HepG2 (cell line): ENCODE results near the gene SF3B6. TPM values are rescaled to one million over a fixed set of nuclear protein-coding genes. Genes with fewer than 3 reads are reported as not detected.
"Not testable (repeated sequence)": the region's sequence is repeated elsewhere in the genome, so short reads cannot be mapped to it uniquely, and the experiment has no call there.

Experiments
- ATAC-seq: fragments of 200-7000 bp; cut with Tn5 transposase; 3 replicates; pipeline ENCODE4 v1.9.1; 2020; ENCODE audit warnings: mild to moderate bottlenecking, moderate library complexity
- BruUV-seq: library from RNA; stranded (reverse); fragments of 400-500 nt; replicated peaks from 2 replicates; lab custom pipeline; 2021; lab: Mats Ljungman, UMichigan
- CTCF ChIA-PET: fragments of 300-600 bp; formaldehyde crosslinking; extraction: SDS; loops from one replicate; lab custom pipeline; 2021; ENCODE audit warnings: low total read pairs, inconsistent platforms, low intra/inter-chr PET ratio; lab: Yijun Ruan, JAX
- POLR2A ChIA-PET: fragments of 350-600 bp; sonication (Branson Sonifier 250); formaldehyde crosslinking; loops from one replicate; lab custom pipeline; 2020; ENCODE audit warnings: antibody characterized with exemption, inconsistent platforms; lab: Yijun Ruan, JAX
- DNase-seq: peaks from one replicate; pipeline ENCODE4 v3.0.0-alpha.2; 2015; ENCODE audit warnings: low spot score
- FAIRE-seq: peaks from 3 replicates; lab custom pipeline; 2011; peaks lifted over from hg19 to GRCh38; lab: Jason Lieb, UNC
- H2AFZ ChIP-seq: one replicate; pipeline ENCODE4 v1.6.1; 2011; ENCODE audit warnings: low read length, inconsistent platforms
- H3K27ac ChIP-seq: fragments of 300-600 bp; 3 replicates; pipeline ENCODE4 v1.8.0; 2011; ENCODE audit warnings: mixed run types, mild to moderate bottlenecking, mixed read lengths, low read length, inconsistent platforms; ENCODE audit not compliant: insufficient read depth; ENCODE audit errors: extremely low read length
- H3K27me3 ChIP-seq, 2 experiments: fragments of 200-600 bp in 1 of 2; 2 replicates in 1 of 2; 3 replicates in 1 of 2; pipeline versions ENCODE4 v1.6.0 to v1.8.0; 2011; ENCODE audit warnings: low read length in 2 of 2, mild to moderate bottlenecking in 2 of 2, moderate library complexity in 2 of 2, inconsistent platforms in 1 of 2; ENCODE audit not compliant: insufficient read depth in 2 of 2, control insufficient read depth in 1 of 2
- H3K36me3 ChIP-seq, 2 experiments: fragments of 200-600 bp in 1 of 2; replicated peaks in 1 of 2; 2 replicates in 1 of 2; 3 replicates in 1 of 2; pipeline versions ENCODE4 v1.5.1 to v1.8.0; 2011; ENCODE audit warnings: low read length in 2 of 2, inconsistent platforms in 1 of 2; ENCODE audit not compliant: insufficient read depth in 2 of 2, control insufficient read depth in 1 of 2
- H3K4me1 ChIP-seq: 2 replicates; pipeline ENCODE4 v1.5.1; 2012; ENCODE audit warnings: low read length, inconsistent platforms; ENCODE audit not compliant: insufficient read depth
- H3K4me2 ChIP-seq: 2 replicates; pipeline ENCODE4 v1.6.0; 2011; ENCODE audit warnings: low read depth, low read length, inconsistent platforms
- H3K4me3 ChIP-seq, 3 experiments: fragments of 200-600 bp in 1 of 3; sonication (generic), shearing (Covaris generic) in 1 of 3; replicated peaks in 1 of 3; 2 replicates each; pipeline ENCODE4 v1.5.1; 2011 to 2016; ENCODE audit warnings: low read length in 3 of 3, inconsistent platforms in 2 of 3, low read depth in 2 of 3, mild to moderate bottlenecking in 2 of 3, control low read depth in 1 of 3, mixed read lengths in 1 of 3; ENCODE audit not compliant: insufficient read depth in 1 of 3
- H3K79me2 ChIP-seq: one replicate; pipeline ENCODE4 v1.6.1; 2011; ENCODE audit warnings: low read length, inconsistent platforms; ENCODE audit not compliant: insufficient read depth
- H3K9ac ChIP-seq: 2 replicates; pipeline ENCODE4 v1.6.0; 2011; ENCODE audit warnings: mild to moderate bottlenecking, low read depth, low read length, inconsistent platforms; ENCODE audit not compliant: insufficient read depth
- H3K9me3 ChIP-seq: 2 replicates; pipeline ENCODE4 v1.5.1; 2012; ENCODE audit warnings: mild to moderate bottlenecking, low read length
- H4K20me1 ChIP-seq: 2 replicates; pipeline ENCODE4 v1.6.0; 2011; ENCODE audit warnings: inconsistent platforms, mild to moderate bottlenecking, low read length, moderate library complexity; ENCODE audit not compliant: insufficient read depth
- CC2D1A ChIP-seq: sonication (generic); formaldehyde crosslinking; IDR thresholded peaks from 2 replicates; pipeline ENCODE4 v1.8.1; 2023; ENCODE audit warnings: mild to moderate bottlenecking, missing genetic modification reagents
- CCAR2 ChIP-seq: fragments of 200-400 bp; formaldehyde crosslinking; optimal IDR thresholded peaks from 2 replicates; pipeline ENCODE3; 2018; ENCODE audit warnings: low read depth, mild to moderate bottlenecking, low read length, moderate library complexity
- DNMT1 ChIP-seq: sonication (generic); formaldehyde crosslinking; IDR thresholded peaks from 2 replicates; pipeline ENCODE4 v1.5.1; 2020; ENCODE audit warnings: mild to moderate bottlenecking, missing genetic modification reagents
- NONO ChIP-seq, 2 experiments: fragments of 450-650 bp in 1 of 2; sonication (generic) in 1 of 2; formaldehyde crosslinking in 1 of 2; IDR thresholded peaks in 1 of 2; conservative IDR thresholded peaks in 1 of 2; 2 replicates each; pipeline versions ENCODE4 v1.6.1 to v1.8.0; 2017 to 2022; ENCODE audit warnings: mild to moderate bottlenecking in 1 of 2, missing genetic modification reagents in 1 of 2, moderate library complexity in 1 of 2
- SETDB1 ChIP-seq: sonication (generic); formaldehyde crosslinking; IDR thresholded peaks from 2 replicates; pipeline ENCODE4 v1.5.1; 2020; ENCODE audit warnings: missing genetic modification reagents, mild to moderate bottlenecking, borderline replicate concordance
- SMAD3 ChIP-seq: sonication (generic); formaldehyde crosslinking; IDR thresholded peaks from 2 replicates; pipeline ENCODE4 v1.4.0; 2020; ENCODE audit warnings: missing genetic modification reagents
- ZNF589 ChIP-seq: sonication (generic); formaldehyde crosslinking; conservative IDR thresholded peaks from 2 replicates; pipeline ENCODE4 v1.8.0; 2022; ENCODE audit warnings: mild to moderate bottlenecking, moderate library complexity, missing genetic modification reagents
- ZNF616 ChIP-seq: sonication (generic); formaldehyde crosslinking; IDR thresholded peaks from 2 replicates; pipeline ENCODE4 v1.5.0; 2020; ENCODE audit warnings: low read depth, mild to moderate bottlenecking, missing genetic modification reagents
- WGBS: methylation state at CpG from one replicate; pipeline ENCODE4 v1.1.6; 2017; ENCODE audit warnings: low lambda C conversion rate; 5-methylcytosine and 5-hydroxymethylcytosine counted together
- in situ Hi-C: cut with HindIII; loops from 2 replicates; pipeline ENCODE4 v1.10.0; 2017; ENCODE audit warnings: low pct_unique_long_range_greater_than_20kb; ENCODE audit not compliant: extremely low pct_ligation_motif_present
- intact Hi-C: fragments of 100-400 bp; cut with micrococcal nuclease; formaldehyde crosslinking; loops from one replicate; pipeline ENCODE4 v1.10.0; 2022; ENCODE audit not compliant: unreplicated experiment
- polyA plus RNA-seq, 8 experiments: library from polyadenylated mRNA; depleted of rRNA in 3 of 8; stranded (reverse) in 7 of 8; unstranded in 1 of 8; fragments of >200 nt; fragmentation: Illumina TruSeq in 4 of 8; extraction: Trizol in 4 of 8; gene quantifications; 2 replicates each; pipeline versions ENCODE4 v1.2.1 to v1.2.3, GENCODE V29; 2011 to 2016; ENCODE audit warnings: low read depth in 4 of 8, missing spikeins in 1 of 8, mixed read lengths in 1 of 8; ENCODE audit not compliant: insufficient read depth in 1 of 8
- total RNA-seq, 5 experiments: library from RNA; depleted of rRNA; stranded (reverse); fragments of >200 nt; fragmentation: Illumina TruSeq; extraction: Trizol; gene quantifications; 2 replicates each; pipeline ENCODE4 v1.2.3, GENCODE V29; 2016; ENCODE audit warnings: low read depth in 1 of 5

SF3B6 gene
- total and polyA plus RNA-seq, 2 of the 13 experiments (the other 11 are each of a cell fraction or from before 2014, with no cell fraction given) = 177 to 182 TPM

- 27% methylated on average over 2 of the region's 2 CpGs for WGBS
- H3K79me2 ChIP-seq = no peaks in the 10 kb centered on the region
- in situ Hi-C loops (no loop called here), intact Hi-C loops (no loop called here)
- DNase-seq (no peak), FAIRE-seq (no peak), ATAC-seq (no peak)
- H3K27ac ChIP-seq = no peak overlapping the region
- no peak overlapping the region for H3K9ac ChIP-seq
- H3K4me3 ChIP-seq = no peak overlapping the region
- no peaks in the 10 kb centered on the region for H4K20me1 ChIP-seq
- H2AFZ ChIP-seq = no peak overlapping the region
- no peaks in the 10 kb centered on the region for H3K36me3 ChIP-seq
- ChIA-PET POLR2A (no interaction called here), CTCF (no interaction called here)
- TF ChIP-seq SETDB1 (CRISPR knock-in tag) (no peak), NONO (IDR thresholded peaks at IDR 0.05) (no peak), NONO (CRISPR knock-in tag; conservative IDR thresholded peaks at IDR 0.05) (no peak), DNMT1 (CRISPR knock-in tag) (no peak), ZNF616 (CRISPR knock-in tag) (no peak), CC2D1A (no peak), ZNF589 (no peak), SMAD3 (CRISPR knock-in tag) (no peak), CCAR2 (no peak)
- H3K9me3 ChIP-seq = peaks cover 6% of the 10 kb centered on the region; the same call in 1 of the 2 replicates
- no peak overlapping the region for H3K4me2 ChIP-seq
- peaks cover 0 to 8% of the 10 kb centered on the region in 2 experiments; a peak in 1 of 5 replicates for H3K27me3 ChIP-seq
- 0 out of 2 replicates have a peak, but pooled peaks cover 5% of the 10 kb centered on the region for H3K4me1 ChIP-seq
- BruUV-seq = no TSS peak
These were observed 25.9 kb upstream of the SF3B6 start for GRCh38 chr2:24101992-24102391.

GRCh38 chr2:24100732-24101131, 24.6 kb upstream of the SF3B6 start:
- 33% methylated on average over 2 of the region's 2 CpGs for WGBS
- H3K27me3 ChIP-seq, H3K36me3 ChIP-seq, H3K4me1 ChIP-seq, H4K20me1 ChIP-seq, DNase-seq, in situ Hi-C loops, H2AFZ ChIP-seq, H3K9ac ChIP-seq, H3K4me2 ChIP-seq, H3K27ac ChIP-seq, BruUV-seq, CTCF ChIA-PET, intact Hi-C loops, POLR2A ChIA-PET, H3K4me3 ChIP-seq, H3K9me3 ChIP-seq, ATAC-seq, FAIRE-seq, H3K79me2 ChIP-seq: not testable (repeated sequence)
